Measurements from ENCODE around the gene PPIF. TPM values are rescaled to one million over a fixed set of nuclear protein-coding genes. Genes with fewer than 3 reads are reported as not detected.

The PPIF gene
- total RNA-seq, 1 experiment from 2014 or later = 59.0 TPM

DNA sequence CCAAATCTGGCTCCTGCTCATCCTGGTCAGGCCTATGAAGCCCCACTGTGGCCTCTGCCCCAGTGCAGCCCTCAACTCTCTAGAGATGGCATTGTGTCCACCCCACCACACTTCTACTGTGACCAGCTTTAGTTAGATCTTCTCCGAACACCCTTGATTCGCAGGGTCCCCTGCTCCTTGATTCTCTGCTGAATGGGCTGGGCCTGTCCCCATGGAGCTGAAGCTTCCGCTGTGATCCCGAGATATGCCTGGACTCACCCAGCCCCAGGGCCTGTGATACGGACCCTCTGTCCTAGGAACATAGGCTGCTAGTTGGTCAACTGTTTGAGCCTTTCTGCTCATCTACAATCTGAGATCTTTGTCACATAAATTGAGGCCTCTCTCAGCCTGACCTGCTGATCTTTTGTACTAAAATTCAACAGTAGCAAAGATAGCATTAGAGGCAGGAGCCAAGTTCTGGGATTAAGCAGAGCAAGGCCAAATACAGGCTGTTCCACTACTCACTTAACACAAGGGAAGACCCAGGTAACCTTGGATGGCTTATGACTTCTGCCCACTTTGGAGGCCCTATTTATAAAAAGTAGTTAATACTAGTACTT is 6.5 kb upstream of the PPIF start:
- no peaks in the 10 kb centered on the region for H3K4me1 ChIP-seq (ENCODE audit: control insufficient read depth, insufficient read depth, low read length)
- no peaks in the 10 kb centered on the region; the same call in 1 of the 2 replicates for H3K9me3 ChIP-seq (ENCODE audit: control insufficient read depth, insufficient read depth, low read depth, low read length)
- H3K36me3 ChIP-seq (ENCODE audit: control insufficient read depth, insufficient read depth, low read length) = no peaks in the 10 kb centered on the region
- BruUV-seq (replicated peaks) = no TSS peak
- H3K27me3 ChIP-seq (ENCODE audit: control insufficient read depth, insufficient read depth, low read length) = no peaks in the 10 kb centered on the region
- no peak overlapping the region for H3K27ac ChIP-seq (ENCODE audit: low read length)
- POLR2A ChIA-PET = no interaction called here
- in situ Hi-C loops (cut with HindIII; ENCODE audit: low pct_unique_long_range_greater_than_20kb, low sequenced_read_pairs) = no loop called here
- no peak overlapping the region for H3K4me3 ChIP-seq (ENCODE audit: low read depth in 2 of 2, low read length in 2 of 2)
- no peak for DNase-seq (ENCODE audit: low read depth, low spot score)
- CTCF ChIA-PET = no interaction called here
- intact Hi-C loops (cut with micrococcal nuclease; ENCODE audit: unreplicated experiment) = no loop called here
- TF ChIP-seq, protein P1, sequence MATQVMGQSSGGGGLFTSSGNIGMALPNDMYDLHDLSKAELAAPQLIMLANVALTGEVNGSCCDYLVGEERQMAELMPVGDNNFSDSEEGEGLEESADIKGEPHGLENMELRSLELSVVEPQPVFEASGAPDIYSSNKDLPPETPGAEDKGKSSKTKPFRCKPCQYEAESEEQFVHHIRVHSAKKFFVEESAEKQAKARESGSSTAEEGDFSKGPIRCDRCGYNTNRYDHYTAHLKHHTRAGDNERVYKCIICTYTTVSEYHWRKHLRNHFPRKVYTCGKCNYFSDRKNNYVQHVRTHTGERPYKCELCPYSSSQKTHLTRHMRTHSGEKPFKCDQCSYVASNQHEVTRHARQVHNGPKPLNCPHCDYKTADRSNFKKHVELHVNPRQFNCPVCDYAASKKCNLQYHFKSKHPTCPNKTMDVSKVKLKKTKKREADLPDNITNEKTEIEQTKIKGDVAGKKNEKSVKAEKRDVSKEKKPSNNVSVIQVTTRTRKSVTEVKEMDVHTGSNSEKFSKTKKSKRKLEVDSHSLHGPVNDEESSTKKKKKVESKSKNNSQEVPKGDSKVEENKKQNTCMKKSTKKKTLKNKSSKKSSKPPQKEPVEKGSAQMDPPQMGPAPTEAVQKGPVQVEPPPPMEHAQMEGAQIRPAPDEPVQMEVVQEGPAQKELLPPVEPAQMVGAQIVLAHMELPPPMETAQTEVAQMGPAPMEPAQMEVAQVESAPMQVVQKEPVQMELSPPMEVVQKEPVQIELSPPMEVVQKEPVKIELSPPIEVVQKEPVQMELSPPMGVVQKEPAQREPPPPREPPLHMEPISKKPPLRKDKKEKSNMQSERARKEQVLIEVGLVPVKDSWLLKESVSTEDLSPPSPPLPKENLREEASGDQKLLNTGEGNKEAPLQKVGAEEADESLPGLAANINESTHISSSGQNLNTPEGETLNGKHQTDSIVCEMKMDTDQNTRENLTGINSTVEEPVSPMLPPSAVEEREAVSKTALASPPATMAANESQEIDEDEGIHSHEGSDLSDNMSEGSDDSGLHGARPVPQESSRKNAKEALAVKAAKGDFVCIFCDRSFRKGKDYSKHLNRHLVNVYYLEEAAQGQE (IDR thresholded peaks at IDR 0.05; ENCODE audit: insufficient read depth in 1 of 2, low read depth in 2 of 2, low read length in 1 of 2) = no peak
- TF ChIP-seq POLR2AphosphoS5 (IDR thresholded peaks at IDR 0.05; ENCODE audit: low read depth, low read length) = no peak
- TF ChIP-seq TCF7L2 (IDR thresholded peaks at IDR 0.05; ENCODE audit: low read depth, low read length) = no peak
- TF ChIP-seq, protein P2, sequence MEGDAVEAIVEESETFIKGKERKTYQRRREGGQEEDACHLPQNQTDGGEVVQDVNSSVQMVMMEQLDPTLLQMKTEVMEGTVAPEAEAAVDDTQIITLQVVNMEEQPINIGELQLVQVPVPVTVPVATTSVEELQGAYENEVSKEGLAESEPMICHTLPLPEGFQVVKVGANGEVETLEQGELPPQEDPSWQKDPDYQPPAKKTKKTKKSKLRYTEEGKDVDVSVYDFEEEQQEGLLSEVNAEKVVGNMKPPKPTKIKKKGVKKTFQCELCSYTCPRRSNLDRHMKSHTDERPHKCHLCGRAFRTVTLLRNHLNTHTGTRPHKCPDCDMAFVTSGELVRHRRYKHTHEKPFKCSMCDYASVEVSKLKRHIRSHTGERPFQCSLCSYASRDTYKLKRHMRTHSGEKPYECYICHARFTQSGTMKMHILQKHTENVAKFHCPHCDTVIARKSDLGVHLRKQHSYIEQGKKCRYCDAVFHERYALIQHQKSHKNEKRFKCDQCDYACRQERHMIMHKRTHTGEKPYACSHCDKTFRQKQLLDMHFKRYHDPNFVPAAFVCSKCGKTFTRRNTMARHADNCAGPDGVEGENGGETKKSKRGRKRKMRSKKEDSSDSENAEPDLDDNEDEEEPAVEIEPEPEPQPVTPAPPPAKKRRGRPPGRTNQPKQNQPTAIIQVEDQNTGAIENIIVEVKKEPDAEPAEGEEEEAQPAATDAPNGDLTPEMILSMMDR (IDR thresholded peaks at IDR 0.05) = no peak
- TF ChIP-seq SIN3A (IDR thresholded peaks at IDR 0.05; ENCODE audit: borderline replicate concordance, insufficient read depth, low read depth, low read length) = no peak
- ATAC-seq = no peak

DNA sequence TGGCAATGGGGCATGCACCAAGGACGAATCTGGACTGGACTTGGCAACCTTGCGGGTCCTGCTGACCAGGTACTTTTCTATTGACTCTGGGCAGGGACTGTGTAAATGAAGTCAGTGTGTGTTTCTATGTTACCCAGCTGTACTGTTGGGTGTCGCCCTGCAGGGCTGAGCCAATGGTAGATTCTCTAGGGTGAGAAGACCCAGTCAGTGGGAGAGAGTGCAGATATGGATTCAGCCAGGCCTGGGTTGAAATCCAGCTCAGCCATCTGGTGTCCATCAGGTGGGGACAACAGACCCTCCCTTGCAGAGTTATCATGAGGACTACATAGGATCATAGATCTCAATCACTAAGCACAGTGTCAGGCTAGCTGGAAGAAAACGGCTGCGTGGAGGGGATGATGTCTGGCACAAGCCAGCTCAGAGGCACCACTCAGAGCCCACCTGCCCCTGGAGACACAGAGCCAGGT is 4.9 kb upstream of the PPIF start:
- TF ChIP-seq SIN3A (IDR thresholded peaks at IDR 0.05; ENCODE audit: borderline replicate concordance, insufficient read depth, low read depth, low read length) (no peak), TCF7L2 (IDR thresholded peaks at IDR 0.05; ENCODE audit: low read depth, low read length) (no peak), POLR2AphosphoS5 (IDR thresholded peaks at IDR 0.05; ENCODE audit: low read depth, low read length) (no peak)
- TF ChIP-seq, protein P1 (IDR thresholded peaks at IDR 0.05; ENCODE audit: insufficient read depth in 1 of 2, low read depth in 2 of 2, low read length in 1 of 2) = no peak
- TF ChIP-seq, protein P2 (IDR thresholded peaks at IDR 0.05) = no peak
- Histone ChIP-seq H3K9me3 (ENCODE audit: control insufficient read depth, insufficient read depth, low read depth, low read length) (no peaks in the 10 kb centered on the region; the same call in 1 of the 2 replicates), H3K4me3 (ENCODE audit: low read depth in 2 of 2, low read length in 2 of 2) (no peak overlapping the region), H3K27me3 (ENCODE audit: control insufficient read depth, insufficient read depth, low read length) (no peaks in the 10 kb centered on the region), H3K4me1 (ENCODE audit: control insufficient read depth, insufficient read depth, low read length) (peaks cover 5% of the 10 kb centered on the region), H3K36me3 (ENCODE audit: control insufficient read depth, insufficient read depth, low read length) (no peaks in the 10 kb centered on the region), H3K27ac (ENCODE audit: low read length) (no peak overlapping the region)
- DNase-seq (ENCODE audit: low read depth, low spot score) (no peak), ATAC-seq (no peak)
- CTCF ChIA-PET = no interaction called here
- POLR2A ChIA-PET = interaction anchor here (0.6 kb wide), 1 partner anchor 114 kb away, joined by 7 read pairs; no protein-coding TSS in a partner anchor
- in situ Hi-C loops (cut with HindIII; ENCODE audit: low pct_unique_long_range_greater_than_20kb, low sequenced_read_pairs) (no loop called here), intact Hi-C loops (cut with micrococcal nuclease; ENCODE audit: unreplicated experiment) (no loop called here)
- no TSS peak for BruUV-seq (replicated peaks)

All from Panc1 (cell line).